Aortic smooth muscle cell (primary cell): Measurements from ENCODE around the gene RGS9. TPM values are rescaled to one million over a fixed set of nuclear protein-coding genes. Genes with fewer than 3 reads are reported as not detected.

Experiments used
- total RNA-seq: library from RNA; depleted of rRNA; stranded (reverse); fragments of >200 nt; gene quantifications from 2 replicates; pipeline ENCODE4 v1.2.3, GENCODE V29; 2014

The RGS9 gene
- 0.44 and 0.79 TPM in 2 replicates for total RNA-seq

GRCh38 chr17:65137021-65137939 is at the start of gene RGS9:
Gene RGS9 (plus strand): TSS chr17:65137370. CDS start chr17:65137541, 171 bp downstream.

Other genes with a start within 250 kb of the RGS9 start
- gene LRRC37A3, start 217.9 kb upstream of the RGS9 start, total RNA-seq = 3.2 and 4.0 TPM in 2 replicates
- 46.1 and 49.6 TPM in 2 replicates for gene GNA13, start 80.6 kb upstream of the RGS9 start, total RNA-seq